BLaER1 treated with 17β-estradiol and CSF1 and Interleukin-3, amounts not matched to agents 10 nM and 100 nM (cell line): ENCODE data around the gene GPR55.

Experiments
- H3K27ac ChIP-seq, 11 experiments: shearing (Covaris generic); formaldehyde crosslinking; 2 replicates each; pipeline ENCODE4 v1.8.1; 2022
- H3K27me3 ChIP-seq, 11 experiments: shearing (Covaris generic); formaldehyde crosslinking; 2 replicates each; pipeline ENCODE4 v1.8.1; 2022
- H3K36me3 ChIP-seq, 11 experiments: shearing (Covaris generic); formaldehyde crosslinking; 2 replicates each; pipeline ENCODE4 v1.8.1; 2022
- H3K4me1 ChIP-seq, 10 experiments: shearing (Covaris generic); formaldehyde crosslinking; 2 replicates each; pipeline ENCODE4 v1.8.1; 2022
- H3K4me2 ChIP-seq, 11 experiments: shearing (Covaris generic); formaldehyde crosslinking; 2 replicates each; pipeline ENCODE4 v1.8.1; 2022
- H3K4me3 ChIP-seq, 10 experiments: shearing (Covaris generic); formaldehyde crosslinking; 2 replicates each; pipeline ENCODE4 v1.8.1; 2022
- H3K9ac ChIP-seq, 11 experiments: shearing (Covaris generic); formaldehyde crosslinking; 2 replicates each; pipeline ENCODE4 v1.8.1; 2022
- H3K9me3 ChIP-seq, 11 experiments: shearing (Covaris generic); formaldehyde crosslinking; replicated peaks in 1 of 11; 2 replicates each; pipeline ENCODE4 v1.8.1; 2022
- H4K20me1 ChIP-seq, 11 experiments: shearing (Covaris generic); formaldehyde crosslinking; 2 replicates each; pipeline ENCODE4 v1.8.1; 2022
- Cebpa-rat ChIP-seq, 11 experiments: shearing (Covaris generic); IDR thresholded peaks; 2 replicates each; pipeline ENCODE4 v1.8.1; 2022

The GPR55 gene

GRCh38 chr2:230961091-230961491 is 36.0 kb upstream of the GPR55 start:
- H3K4me2 ChIP-seq = no peak overlapping the region
- no peak overlapping the region for H3K27ac ChIP-seq
- H3K4me1 ChIP-seq = peaks cover 0 to 10% (median 3%) of the 10 kb centered on the region in 10 experiments; a peak in 8 of 20 replicates
- peaks cover 14 to 31% (median 24%) of the 10 kb centered on the region in 11 experiments for H3K27me3 ChIP-seq
- peaks cover 8 to 35% (median 16%) of the 10 kb centered on the region in 11 experiments; a peak in 18 of 22 replicates for H3K9me3 ChIP-seq
- H4K20me1 ChIP-seq = no peaks in the 10 kb centered on the region
- H3K9ac ChIP-seq = no peak overlapping the region
- H3K36me3 ChIP-seq = no peaks in the 10 kb centered on the region
- TF ChIP-seq Cebpa-rat (IDR thresholded peaks at IDR 0.05) = no peak
- no peak overlapping the region for H3K4me3 ChIP-seq

- no peak overlapping the region for H3K4me2 ChIP-seq
- no peaks in the 10 kb centered on the region for H3K36me3 ChIP-seq
- peaks cover 0 to 10% (median 5%) of the 10 kb centered on the region in 10 experiments; a peak in 10 of 20 replicates for H3K4me1 ChIP-seq
Observed at GRCh38 chr2:230960026-230960425, 35.0 kb upstream of the GPR55 start.

GRCh38 chr2:230958820-230959756 is 34.0 kb upstream of the GPR55 start:
- Histone ChIP-seq H3K9me3 (peaks cover 3 to 29% (median 11%) of the 10 kb centered on the region in 11 experiments; a peak in 18 of 22 replicates), H3K9ac (no peak overlapping the region), H3K36me3 (no peaks in the 10 kb centered on the region), H3K4me2 (peak overlapping the region in 6 of 11 experiments; percentile 2 to 52 (median 36); a peak in 9 of 22 replicates), H3K27me3 (peaks cover 14 to 38% (median 27%) of the 10 kb centered on the region in 11 experiments), H3K4me3 (no peak overlapping the region), H3K4me1 (peaks cover 8 to 15% (median 12%) of the 10 kb centered on the region in 10 experiments), H3K27ac (no peak overlapping the region), H4K20me1 (no peaks in the 10 kb centered on the region)
- TF ChIP-seq Cebpa-rat (IDR thresholded peaks at IDR 0.05) = no peak

More at GRCh38 chr2:230960026-230960425, 35.0 kb upstream of the GPR55 start:
- Histone ChIP-seq H4K20me1 (no peaks in the 10 kb centered on the region), H3K9me3 (peaks cover 8 to 35% (median 16%) of the 10 kb centered on the region in 11 experiments; a peak in 18 of 22 replicates), H3K27me3 (peaks cover 14 to 38% (median 27%) of the 10 kb centered on the region in 11 experiments), H3K27ac (no peak overlapping the region), H3K9ac (no peak overlapping the region), H3K4me3 (no peak overlapping the region)
- no peak for TF ChIP-seq Cebpa-rat (IDR thresholded peaks at IDR 0.05)

- Histone ChIP-seq H3K4me3 (no peak overlapping the region), H3K36me3 (no peaks in the 10 kb centered on the region), H4K20me1 (no peaks in the 10 kb centered on the region), H3K4me2 (no peak overlapping the region), H3K9me3 (peaks cover 0 to 18% (median 2%) of the 10 kb centered on the region in 11 experiments; a peak in 9 of 22 replicates), H3K27ac (no peak overlapping the region), H3K27me3 (peaks cover 14 to 38% (median 27%) of the 10 kb centered on the region in 11 experiments), H3K9ac (no peak overlapping the region), H3K4me1 (peaks cover 20 to 27% (median 23%) of the 10 kb centered on the region in 10 experiments)
- TF ChIP-seq Cebpa-rat (IDR thresholded peaks at IDR 0.05) = no peak
Observed at GRCh38 chr2:230957756-230958391, 32.8 kb upstream of the GPR55 start.

DNA sequence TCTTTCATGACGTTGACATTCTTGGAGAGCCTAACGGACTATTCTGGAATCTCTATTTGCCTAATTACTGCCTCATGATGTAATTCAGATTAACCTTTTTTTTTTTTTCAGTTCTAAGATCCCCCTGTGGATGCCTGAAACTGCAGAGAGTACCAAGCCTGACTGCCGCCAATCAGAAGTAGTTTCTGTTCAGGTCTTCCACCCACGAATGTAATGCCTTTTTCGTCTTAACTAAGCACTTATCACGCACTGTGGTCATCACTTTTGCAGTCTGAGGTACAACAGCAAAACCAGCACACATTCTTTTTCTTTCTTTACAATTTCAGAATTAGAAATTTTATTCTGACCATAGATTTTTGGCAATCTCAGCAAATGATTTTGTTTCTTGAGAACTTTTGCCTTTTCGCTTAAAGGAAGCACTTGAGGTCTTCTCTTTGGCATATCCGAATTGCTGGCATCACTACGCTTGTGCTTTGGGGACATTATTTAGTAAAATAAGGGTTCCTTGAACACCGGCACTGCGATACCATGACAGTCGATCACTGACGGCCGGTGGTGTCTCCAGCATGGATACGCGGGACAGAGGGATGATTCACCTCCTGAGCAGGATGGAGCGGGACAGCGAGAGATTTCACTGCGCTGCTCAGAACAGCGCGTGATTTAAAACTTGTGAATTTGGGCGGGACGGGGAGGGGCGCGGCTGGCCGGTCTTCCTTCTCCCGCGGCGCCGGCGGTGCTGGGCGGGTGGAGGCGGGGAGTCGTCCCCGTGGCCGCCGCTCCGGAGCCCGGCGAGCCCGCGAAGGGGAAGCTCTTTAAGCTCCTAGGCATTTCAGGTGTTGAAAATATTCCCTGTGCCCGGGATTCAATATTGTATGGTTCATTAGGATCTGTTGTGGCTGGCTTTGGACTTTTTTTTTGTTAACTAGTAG is 32.0 kb upstream of the GPR55 start:
- no peak for TF ChIP-seq Cebpa-rat (IDR thresholded peaks at IDR 0.05)
- no peak overlapping the region for H3K4me2 ChIP-seq

GRCh38 chr2:230955163-230955737 is 30.2 kb upstream of the GPR55 start:
- TF ChIP-seq Cebpa-rat (IDR thresholded peaks at IDR 0.05) = no peak
- peaks cover 14 to 38% (median 27%) of the 10 kb centered on the region in 11 experiments for H3K27me3 ChIP-seq
- peaks cover 21 to 41% (median 31%) of the 10 kb centered on the region in 10 experiments for H3K4me1 ChIP-seq
- no peak overlapping the region for H3K9ac ChIP-seq
- peak overlapping the region in 2 of 11 experiments; percentile 52 to 85; a peak in 3 of 22 replicates for H3K27ac ChIP-seq
- no peaks in the 10 kb centered on the region for H3K36me3 ChIP-seq
- H3K9me3 ChIP-seq = peaks cover 0 to 8% (median 0%) of the 10 kb centered on the region in 11 experiments; a peak in 2 of 22 replicates
- no peaks in the 10 kb centered on the region for H4K20me1 ChIP-seq
- peak overlapping the region in 4 of 11 experiments; percentile 13 to 85 (median 64); a peak in 5 of 22 replicates for H3K4me2 ChIP-seq
- no peak overlapping the region for H3K4me3 ChIP-seq

More for the DNA sequence above, 32.0 kb upstream of the GPR55 start:
- no peak overlapping the region for H3K4me3 ChIP-seq
- no peaks in the 10 kb centered on the region for H4K20me1 ChIP-seq
- H3K27ac ChIP-seq = no peak overlapping the region
- H3K27me3 ChIP-seq = peaks cover 14 to 38% (median 27%) of the 10 kb centered on the region in 11 experiments
- H3K9ac ChIP-seq = no peak overlapping the region
- no peaks in the 10 kb centered on the region for H3K36me3 ChIP-seq
- H3K9me3 ChIP-seq = peaks cover 0 to 18% (median 0%) of the 10 kb centered on the region in 11 experiments; a peak in 6 of 22 replicates
- H3K4me1 ChIP-seq = peaks cover 21 to 34% (median 30%) of the 10 kb centered on the region in 10 experiments

DNA sequence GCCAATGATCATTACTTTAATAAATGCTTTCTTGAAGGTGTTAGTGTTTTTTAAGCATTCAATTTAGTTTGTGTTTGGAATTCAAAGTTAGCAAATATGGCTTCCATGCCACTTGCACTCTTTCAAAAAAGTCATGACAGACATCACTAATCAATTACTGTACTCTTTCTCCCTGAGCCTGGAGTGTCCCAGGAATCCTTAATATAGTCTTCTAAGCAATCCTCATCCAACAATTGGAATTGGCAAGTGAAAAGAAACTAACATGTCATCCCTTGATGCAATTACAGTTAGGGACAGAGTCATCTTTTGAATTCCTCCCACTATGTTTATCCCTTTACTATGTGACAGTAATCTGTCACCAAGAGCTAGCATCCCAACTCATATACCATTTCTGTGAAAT is 29.7 kb upstream of the GPR55 start:
- H3K4me3 ChIP-seq = no peak overlapping the region
- H3K4me2 ChIP-seq = peak overlapping the region in 9 of 11 experiments; percentile 13 to 89 (median 83); a peak in 14 of 22 replicates
- TF ChIP-seq Cebpa-rat (IDR thresholded peaks at IDR 0.05) = no peak
- H3K4me1 ChIP-seq = peaks cover 21 to 41% (median 31%) of the 10 kb centered on the region in 10 experiments
- H4K20me1 ChIP-seq = no peaks in the 10 kb centered on the region
- peaks cover 14 to 38% (median 27%) of the 10 kb centered on the region in 11 experiments for H3K27me3 ChIP-seq
- peaks cover 0 to 8% (median 0%) of the 10 kb centered on the region in 11 experiments; a peak in 2 of 22 replicates for H3K9me3 ChIP-seq
- H3K36me3 ChIP-seq = no peaks in the 10 kb centered on the region
- H3K27ac ChIP-seq = peak overlapping the region in 6 of 11 experiments; percentile 45 to 85 (median 70); a peak in 9 of 22 replicates
- H3K9ac ChIP-seq = no peak overlapping the region; a peak in 1 of 22 replicates
